Measurements from ENCODE around the gene NWD2. TPM values are rescaled to one million over a fixed set of nuclear protein-coding genes. Genes with fewer than 3 reads are reported as not detected.

Gene NWD2
- total RNA-seq, 8 experiments from 2014 or later = 0.13 to 9.3 (median 2.0) TPM

GRCh38 chr4:37470245-37470644 is 225.7 kb downstream of the NWD2 start:
- peak in 2 of 8 experiments; percentile 65 to 81 for ATAC-seq (replicated peaks in 6 of 8)
- 0 to 85% (median 50%) methylated on average over 1 of the region's 1 CpG; no CpG with 5 or more reads in 1 of the 10 experiments for WGBS, 10 experiments
- Histone ChIP-seq H3K4me3 (no peak overlapping the region), H3K27ac (no peak overlapping the region), H3K4me1 (replicated peaks in 1 of 2) (no peaks in the 10 kb centered on the region)
- in situ Hi-C loops (cut with MboI; ENCODE audit: low pct_unique_long_range_greater_than_20kb in 2 of 9, low sequenced_read_pairs in 9 of 9, unreplicated experiment in 9 of 9) = loop anchor here in 2 of 9 experiments (25.0 kb wide), 1 partner anchor 92 kb away; no protein-coding TSS in a partner anchor

GRCh38 chr4:37471093-37471492 is 226.6 kb downstream of the NWD2 start:
- Histone ChIP-seq H3K4me3 (no peak overlapping the region), H3K27ac (no peak overlapping the region), H3K4me1 (replicated peaks in 1 of 2) (no peaks in the 10 kb centered on the region)
- no peak for ATAC-seq (replicated peaks in 6 of 8)
- in situ Hi-C loops (cut with MboI; ENCODE audit: low pct_unique_long_range_greater_than_20kb in 2 of 9, low sequenced_read_pairs in 9 of 9, unreplicated experiment in 9 of 9) = loop anchor here in 2 of 9 experiments (25.0 kb wide), 1 partner anchor 91 kb away; no protein-coding TSS in a partner anchor
- WGBS, 10 experiments = 7 to 100% (median 40%) methylated on average over 1 of the region's 1 CpG; no CpG with 5 or more reads in 2 of the 10 experiments

- in situ Hi-C loops (cut with MboI; ENCODE audit: low pct_unique_long_range_greater_than_20kb in 2 of 9, low sequenced_read_pairs in 9 of 9, unreplicated experiment in 9 of 9) = loop anchor here in 2 of 9 experiments (25.0 kb wide), 1 partner anchor 90 kb away; no protein-coding TSS in a partner anchor
- Histone ChIP-seq H3K27ac (no peak overlapping the region), H3K4me3 (no peak overlapping the region), H3K4me1 (replicated peaks in 1 of 2) (no peaks in the 10 kb centered on the region)
- 21 to 100% (median 60%) methylated on average over 1 to 5 of the region's 5 CpGs; no CpG with 5 or more reads in 3 of the 10 experiments for WGBS, 10 experiments
- ATAC-seq (replicated peaks in 6 of 8) = peak in 3 of 8 experiments; percentile 71 to 83 (median 75)
These were observed 227.4 kb downstream of the NWD2 start for GRCh38 chr4:37471971-37472370.

- Histone ChIP-seq H3K4me3 (no peak overlapping the region), H3K4me1 (replicated peaks in 1 of 2) (no peaks in the 10 kb centered on the region), H3K27ac (no peak overlapping the region)
- ATAC-seq (replicated peaks in 6 of 8) = no peak
- in situ Hi-C loops (cut with MboI; ENCODE audit: low pct_unique_long_range_greater_than_20kb in 2 of 9, low sequenced_read_pairs in 9 of 9, unreplicated experiment in 9 of 9) = loop anchor here in 2 of 9 experiments (25.0 kb wide), 1 partner anchor 88 kb away; no protein-coding TSS in a partner anchor
- WGBS, 10 experiments = 0 to 100% (median 100%) methylated on average over 1 to 2 of the region's 2 CpGs; no CpG with 5 or more reads in 5 of the 10 experiments
These were observed 229.3 kb downstream of the NWD2 start for GRCh38 chr4:37473807-37474206.

- in situ Hi-C loops (cut with MboI; ENCODE audit: low pct_unique_long_range_greater_than_20kb in 2 of 9, low sequenced_read_pairs in 9 of 9, unreplicated experiment in 9 of 9) = no loop called here
- ATAC-seq (replicated peaks in 6 of 8) = no peak
- 0 to 80% (median 40%) methylated on average over 1 of the region's 1 CpG; no CpG with 5 or more reads in 3 of the 10 experiments for whole genome bisulfite sequencing, 10 experiments
- Histone ChIP-seq H3K27ac (no peak overlapping the region), H3K4me3 (no peak overlapping the region), H3K4me1 (replicated peaks in 1 of 2) (no peaks in the 10 kb centered on the region)
These were observed 230.5 kb downstream of the NWD2 start for GRCh38 chr4:37475087-37475486.

- WGBS, 10 experiments = 0 to 100% (median 83%) methylated on average over 1 of the region's 1 CpG; no CpG with 5 or more reads in 1 of the 10 experiments
- ATAC-seq (replicated peaks in 6 of 8) = no peak
- in situ Hi-C loops (cut with MboI; ENCODE audit: low pct_unique_long_range_greater_than_20kb in 2 of 9, low sequenced_read_pairs in 9 of 9, unreplicated experiment in 9 of 9) = no loop called here
- no peak overlapping the region for H3K27ac ChIP-seq
- H3K4me1 ChIP-seq (replicated peaks in 1 of 2) = no peaks in the 10 kb centered on the region
- H3K4me3 ChIP-seq = no peak overlapping the region
These were observed 231.2 kb downstream of the NWD2 start for GRCh38 chr4:37475776-37476175.

- in situ Hi-C loops (cut with MboI; ENCODE audit: low pct_unique_long_range_greater_than_20kb in 2 of 9, low sequenced_read_pairs in 9 of 9, unreplicated experiment in 9 of 9) = no loop called here
- Histone ChIP-seq H3K4me1 (replicated peaks in 1 of 2) (no peaks in the 10 kb centered on the region), H3K27ac (no peak overlapping the region), H3K4me3 (no peak overlapping the region)
- ATAC-seq (replicated peaks in 6 of 8) = no peak
These were observed 231.7 kb downstream of the NWD2 start for GRCh38 chr4:37476256-37476655.

- in situ Hi-C loops (cut with MboI; ENCODE audit: low pct_unique_long_range_greater_than_20kb in 2 of 9, low sequenced_read_pairs in 9 of 9, unreplicated experiment in 9 of 9) = no loop called here
- no peak overlapping the region for H3K4me3 ChIP-seq
- 38 to 100% (median 91%) methylated on average over 1 to 2 of the region's 2 CpGs; no CpG with 5 or more reads in 2 of the 10 experiments for WGBS, 10 experiments
- H3K27ac ChIP-seq = no peak overlapping the region
- ATAC-seq (replicated peaks in 6 of 8) = no peak
- H3K4me1 ChIP-seq (replicated peaks in 1 of 2) = no peaks in the 10 kb centered on the region
These were observed 232.1 kb downstream of the NWD2 start for GRCh38 chr4:37476691-37477090.

- Histone ChIP-seq H3K4me3 (no peak overlapping the region), H3K4me1 (replicated peaks in 1 of 2) (no peaks in the 10 kb centered on the region), H3K27ac (no peak overlapping the region)
- WGBS, 10 experiments = 0 to 100% (median 86%) methylated on average over 1 to 3 of the region's 3 CpGs; no CpG with 5 or more reads in 1 of the 10 experiments
- ATAC-seq (replicated peaks in 6 of 8) = peak in 2 of 8 experiments; percentile 38 to 61
- in situ Hi-C loops (cut with MboI; ENCODE audit: low pct_unique_long_range_greater_than_20kb in 2 of 9, low sequenced_read_pairs in 9 of 9, unreplicated experiment in 9 of 9) = no loop called here
These were observed 232.6 kb downstream of the NWD2 start for GRCh38 chr4:37477126-37477525.

- no peak overlapping the region for H3K27ac ChIP-seq
- no peaks in the 10 kb centered on the region for H3K4me1 ChIP-seq (replicated peaks in 1 of 2)
- no peak for ATAC-seq (replicated peaks in 6 of 8)
- WGBS, 10 experiments = 52 to 100% (median 87%) methylated on average over 1 to 5 of the region's 6 CpGs; no CpG with 5 or more reads in 1 of the 10 experiments
- no peak overlapping the region for H3K4me3 ChIP-seq
- in situ Hi-C loops (cut with MboI; ENCODE audit: low pct_unique_long_range_greater_than_20kb in 2 of 9, low sequenced_read_pairs in 9 of 9, unreplicated experiment in 9 of 9) = no loop called here
These were observed 233.6 kb downstream of the NWD2 start for GRCh38 chr4:37478151-37478550.

GRCh38 chr4:37480509-37480908 is 236.0 kb downstream of the NWD2 start:
- WGBS, 10 experiments = 14 to 79% (median 73%) methylated on average over 1 to 4 of the region's 4 CpGs; no CpG with 5 or more reads in 5 of the 10 experiments
- H3K27ac ChIP-seq = no peak overlapping the region
- peak in 1 of 8 experiments; percentile 18 for ATAC-seq (replicated peaks in 6 of 8)
- H3K4me3 ChIP-seq = no peak overlapping the region
- in situ Hi-C loops (cut with MboI; ENCODE audit: low pct_unique_long_range_greater_than_20kb in 2 of 9, low sequenced_read_pairs in 9 of 9, unreplicated experiment in 9 of 9) = no loop called here
- no peaks in the 10 kb centered on the region for H3K4me1 ChIP-seq (replicated peaks in 1 of 2)

- in situ Hi-C loops (cut with MboI; ENCODE audit: low pct_unique_long_range_greater_than_20kb in 2 of 9, low sequenced_read_pairs in 9 of 9, unreplicated experiment in 9 of 9) = no loop called here
- Histone ChIP-seq H3K27ac (no peak overlapping the region), H3K4me3 (no peak overlapping the region), H3K4me1 (replicated peaks in 1 of 2) (peaks cover 0 to 3% of the 10 kb centered on the region in 2 donors)
- ATAC-seq (replicated peaks in 6 of 8) = no peak
- 20 to 96% (median 92%) methylated on average over 1 to 5 of the region's 5 CpGs; no CpG with 5 or more reads in 3 of the 10 experiments for WGBS, 10 experiments
These were observed 237.1 kb downstream of the NWD2 start for GRCh38 chr4:37481547-37482122.

- H3K4me3 ChIP-seq = no peak overlapping the region
- peak in 1 of 8 experiments; percentile 87 for ATAC-seq (replicated peaks in 6 of 8)
- H3K27ac ChIP-seq = no peak overlapping the region
- in situ Hi-C loops (cut with MboI; ENCODE audit: low pct_unique_long_range_greater_than_20kb in 2 of 9, low sequenced_read_pairs in 9 of 9, unreplicated experiment in 9 of 9) = no loop called here
- 0 to 100% (median 45%) methylated on average over 1 of the region's 1 CpG; no CpG with 5 or more reads in 1 of the 10 experiments for WGBS, 10 experiments
- peaks cover 0 to 3% of the 10 kb centered on the region in 2 donors for H3K4me1 ChIP-seq (replicated peaks in 1 of 2)
These were observed 237.8 kb downstream of the NWD2 start for GRCh38 chr4:37482236-37482913.

Data from motor neuron (in vitro differentiated cells).